WTC11 (cell line): ENCODE data around the gene TM4SF18. TPM values are rescaled to one million over a fixed set of nuclear protein-coding genes. Genes with fewer than 3 reads are reported as not detected.

Source experiments
- ATAC-seq: fragments of 200-7000 bp; cut with Tn5 transposase; 2 replicates; pipeline ENCODE4 v1.10.0; 2021; ENCODE audit warnings: mild to moderate bottlenecking, moderate library complexity
- CTCF ChIA-PET: fragments of 300-600 bp; sonication (Branson Sonifier 250); formaldehyde crosslinking; loops from one replicate; lab custom pipeline; 2021; ENCODE audit warnings: antibody characterized with exemption; lab: Charles Lee
- POLR2A ChIA-PET: fragments of 350-600 bp; sonication (Branson Sonifier 250); formaldehyde crosslinking; loops from one replicate; lab custom pipeline; 2021; ENCODE audit warnings: antibody characterized with exemption; lab: Charles Lee
- DNase-seq: peaks from one replicate; pipeline ENCODE4 v3.0.0; 2021; ENCODE audit warnings: low spot score
- H3K27ac Mint-ChIP-seq: 2 replicates; pipeline ENCODE4 v1.8.0; 2021; ENCODE audit warnings: mixed read lengths
- H3K27me3 Mint-ChIP-seq: 2 replicates; pipeline ENCODE4 v1.8.0; 2021; ENCODE audit warnings: low read depth, mild to moderate bottlenecking, moderate library complexity, mixed read lengths
- H3K36me3 Mint-ChIP-seq: 2 replicates; pipeline ENCODE4 v1.8.0; 2021; ENCODE audit warnings: mixed read lengths
- H3K4me1 Mint-ChIP-seq: 2 replicates; pipeline ENCODE4 v1.8.0; 2022; ENCODE audit warnings: mixed read lengths
- H3K4me3 Mint-ChIP-seq: 2 replicates; pipeline ENCODE4 v1.8.0; 2021; ENCODE audit warnings: mild to moderate bottlenecking, moderate library complexity, mixed read lengths
- H3K9me3 Mint-ChIP-seq: 2 replicates; pipeline ENCODE4 v1.8.0; 2021; ENCODE audit warnings: mixed read lengths
- AR ChIP-seq: fragments of 250-450 bp; sonication (Bioruptor Pico); IDR thresholded peaks from 2 replicates; pipeline ENCODE4 v1.9.0; 2021; ENCODE audit warnings: mild to moderate bottlenecking
- ARID4B ChIP-seq: sonication (generic); formaldehyde crosslinking; IDR thresholded peaks from 2 replicates; pipeline ENCODE4 v1.8.0; 2023; ENCODE audit warnings: missing genetic modification reagents, mild to moderate bottlenecking, borderline replicate concordance
- ATF2 ChIP-seq: sonication (generic); formaldehyde crosslinking; IDR thresholded peaks from 2 replicates; pipeline ENCODE4 v1.8.1; 2022; ENCODE audit warnings: low read depth, missing genetic modification reagents, borderline replicate concordance
- CBFB ChIP-seq: sonication (generic); formaldehyde crosslinking; IDR thresholded peaks from 2 replicates; pipeline ENCODE4 v1.8.1; 2022; ENCODE audit warnings: mild to moderate bottlenecking, low read depth, missing genetic modification reagents
- GTF2I ChIP-seq: fragments of 250-450 bp; sonication (Bioruptor Pico); conservative IDR thresholded peaks from 2 replicates; pipeline ENCODE4 v1.4.0; 2021; ENCODE audit warnings: mild to moderate bottlenecking
- HMGA2 ChIP-seq: fragments of 250-450 bp; sonication (Bioruptor Pico); IDR thresholded peaks from 2 replicates; pipeline ENCODE4 v1.4.0; 2021; ENCODE audit warnings: mild to moderate bottlenecking, moderate library complexity
- NR1H2 ChIP-seq: sonication (generic); formaldehyde crosslinking; IDR thresholded peaks from 2 replicates; pipeline ENCODE4 v1.9.0; 2021; ENCODE audit warnings: mild to moderate bottlenecking, moderate library complexity, missing genetic modification reagents
- OVOL2 ChIP-seq: fragments of 250-450 bp; sonication (Bioruptor Pico); IDR thresholded peaks from 2 replicates; pipeline ENCODE4 v1.9.0; 2021; ENCODE audit warnings: mild to moderate bottlenecking, borderline replicate concordance
- SMAD3 ChIP-seq: sonication (generic); formaldehyde crosslinking; IDR thresholded peaks from 2 replicates; pipeline ENCODE4 v1.8.0; 2022; ENCODE audit warnings: missing genetic modification reagents, mild to moderate bottlenecking, borderline replicate concordance
- SMAD4 ChIP-seq: sonication (generic); formaldehyde crosslinking; IDR thresholded peaks from 2 replicates; pipeline ENCODE4 v1.8.0; 2022; ENCODE audit warnings: mild to moderate bottlenecking, missing genetic modification reagents
- SOX15 ChIP-seq: fragments of 250-450 bp; sonication (Bioruptor Pico); IDR thresholded peaks from 2 replicates; pipeline ENCODE4 v1.9.0; 2021; ENCODE audit warnings: mild to moderate bottlenecking
- TEAD4 ChIP-seq: sonication (generic); formaldehyde crosslinking; IDR thresholded peaks from 2 replicates; pipeline ENCODE4 v1.8.0; 2022; ENCODE audit warnings: mild to moderate bottlenecking, missing genetic modification reagents
- TP53 ChIP-seq: sonication (generic); formaldehyde crosslinking; IDR thresholded peaks from 2 replicates; pipeline ENCODE4 v1.8.1; 2023; ENCODE audit warnings: mild to moderate bottlenecking, missing genetic modification reagents
- USF2 ChIP-seq: sonication (generic); formaldehyde crosslinking; IDR thresholded peaks from 2 replicates; pipeline ENCODE4 v1.8.1; 2023; ENCODE audit warnings: mild to moderate bottlenecking, missing genetic modification reagents, moderate library complexity
- ZBTB21 ChIP-seq: sonication (generic); formaldehyde crosslinking; IDR thresholded peaks from 2 replicates; pipeline ENCODE4 v1.8.1; 2023; ENCODE audit warnings: mild to moderate bottlenecking, missing genetic modification reagents, borderline replicate concordance
- ZBTB43 ChIP-seq: sonication (generic); formaldehyde crosslinking; IDR thresholded peaks from 2 replicates; pipeline ENCODE4 v1.8.1; 2023; ENCODE audit warnings: mild to moderate bottlenecking, missing genetic modification reagents
- ZNF263 ChIP-seq: sonication (generic); formaldehyde crosslinking; IDR thresholded peaks from 2 replicates; pipeline ENCODE4 v1.8.1; 2022; ENCODE audit warnings: low read depth, mild to moderate bottlenecking, moderate library complexity, missing genetic modification reagents
- ZNF317 ChIP-seq: sonication (generic); formaldehyde crosslinking; IDR thresholded peaks from 2 replicates; pipeline ENCODE4 v1.8.1; 2023; ENCODE audit warnings: low read depth, mild to moderate bottlenecking, moderate library complexity, missing genetic modification reagents, borderline replicate concordance
- ZNF416 ChIP-seq: fragments of 250-450 bp; sonication (Bioruptor Pico); IDR thresholded peaks from 2 replicates; pipeline ENCODE4 v1.9.0; 2021; ENCODE audit warnings: mild to moderate bottlenecking, inconsistent platforms
- ZNF423 ChIP-seq: fragments of 250-450 bp; sonication (Bioruptor Pico); IDR thresholded peaks from 2 replicates; pipeline ENCODE4 v2.1.2; 2022; ENCODE audit warnings: mild to moderate bottlenecking, moderate library complexity
- ZNF425 ChIP-seq: fragments of 250-450 bp; sonication (Bioruptor Pico); conservative IDR thresholded peaks from 2 replicates; pipeline ENCODE4 v1.9.0; 2021; ENCODE audit warnings: mild to moderate bottlenecking
- ZNF671 ChIP-seq: fragments of 250-450 bp; sonication (Bioruptor Pico); IDR thresholded peaks from 2 replicates; pipeline ENCODE4 v1.8.0; 2021; ENCODE audit warnings: mild to moderate bottlenecking
- total RNA-seq: library from RNA; stranded (reverse); gene quantifications from 3 replicates; pipeline ENCODE4 v1.2.3, GENCODE V29; 2021

The TM4SF18 gene
- total RNA-seq, 1 experiment from 2014 or later: 2.2 TPM

- DNase-seq (no peak), ATAC-seq (no peak)
- ChIA-PET CTCF (interaction anchor here (1.1 to 1.6 kb wide), 2 partner anchors 207 to 371 kb away, joined by 3 to 4 read pairs; no protein-coding TSS in a partner anchor), POLR2A (no interaction called here)
- Mint-ChIP-seq H3K36me3 (no peaks in the 10 kb centered on the region), H3K9me3 (no peaks in the 10 kb centered on the region), H3K4me1 (no peaks in the 10 kb centered on the region), H3K27me3 (no peaks in the 10 kb centered on the region), H3K27ac (no peak overlapping the region), H3K4me3 (no peak overlapping the region)
- no peak for TF ChIP-seq SMAD3 (CRISPR knock-in tag)
- TF ChIP-seq ZNF423 (CRISPR knock-in tag): no peak
- TF ChIP-seq AR (CRISPR knock-in tag): no peak
- TF ChIP-seq GTF2I (CRISPR knock-in tag): no peak
- no peak for TF ChIP-seq HMGA2
- no peak for TF ChIP-seq ZNF416 (CRISPR knock-in tag)
These were observed 6.3 kb downstream of the TM4SF18 start for GRCh38 chr3:149327156-149327555.

- Mint-ChIP-seq H3K27ac (no peak overlapping the region), H3K9me3 (no peaks in the 10 kb centered on the region), H3K4me1 (no peaks in the 10 kb centered on the region), H3K4me3 (no peak overlapping the region), H3K27me3 (no peaks in the 10 kb centered on the region), H3K36me3 (no peaks in the 10 kb centered on the region)
- POLR2A ChIA-PET: no interaction called here
- TF ChIP-seq ARID4B (CRISPR knock-in tag) (no peak), CBFB (CRISPR knock-in tag) (no peak), GTF2I (CRISPR knock-in tag) (no peak), USF2 (CRISPR knock-in tag) (no peak), OVOL2 (no peak), SOX15 (CRISPR knock-in tag) (no peak), ZBTB21 (CRISPR knock-in tag) (no peak), ATF2 (CRISPR knock-in tag) (no peak), ZBTB43 (no peak), ZNF317 (CRISPR knock-in tag) (no peak), NR1H2 (no peak), ZNF263 (CRISPR knock-in tag) (no peak), ZNF416 (CRISPR knock-in tag) (no peak), ZNF671 (CRISPR knock-in tag) (no peak), ZNF425 (no peak), HMGA2 (no peak), TP53 (no peak), SMAD3 (CRISPR knock-in tag) (no peak), SMAD4 (CRISPR knock-in tag) (no peak), TEAD4 (CRISPR knock-in tag) (no peak)
- ATAC-seq: no peak
- CTCF ChIA-PET: no interaction called here
- no peak for DNase-seq
These were observed 7.9 kb downstream of the TM4SF18 start for GRCh38 chr3:149325581-149325980.
